Endothelial cell of umbilical vein (primary cell): Measurements from ENCODE around the gene FAM237A.

Source experiments
- CTCF ChIP-seq, 2 donors: IDR thresholded peaks; 1 replicate in 1 of 2; 2 replicates in 1 of 2; pipeline ENCODE4 v1.5.1; 2011; ENCODE audit warnings: low read length in 2 of 2, mild to moderate bottlenecking in 2 of 2, moderate library complexity in 2 of 2, control low read depth in 1 of 2, inconsistent platforms in 1 of 2, low read depth in 1 of 2; ENCODE audit not compliant: insufficient read depth in 1 of 2; ENCODE audit errors: extremely low read depth in 1 of 2
- EZH2 ChIP-seq: IDR thresholded peaks from 2 replicates; pipeline ENCODE4 v1.6.1; 2012; ENCODE audit warnings: borderline replicate concordance, low read depth, mild to moderate bottlenecking, moderate library complexity, low read length, inconsistent platforms; ENCODE audit not compliant: severe bottlenecking
- POLR2AphosphoS5 ChIP-seq: IDR thresholded peaks from 2 replicates; pipeline ENCODE4 v1.6.1; 2012; ENCODE audit warnings: low read depth, mild to moderate bottlenecking, control low read depth, low read length, moderate library complexity; ENCODE audit not compliant: insufficient read depth

GRCh38 chr2:206647985-206648384, 5.7 kb downstream of the FAM237A start:
- TF ChIP-seq CTCF (IDR thresholded peaks at IDR 0.05; ENCODE audit: extremely low read depth in 1 of 2, insufficient read depth in 1 of 2, low read depth in 1 of 2, low read length in 2 of 2) = no peak
- TF ChIP-seq POLR2AphosphoS5 = no peak
- no peak for TF ChIP-seq EZH2
